ENCODE results near the gene SCUBE1.

SCUBE1 gene

DNA sequence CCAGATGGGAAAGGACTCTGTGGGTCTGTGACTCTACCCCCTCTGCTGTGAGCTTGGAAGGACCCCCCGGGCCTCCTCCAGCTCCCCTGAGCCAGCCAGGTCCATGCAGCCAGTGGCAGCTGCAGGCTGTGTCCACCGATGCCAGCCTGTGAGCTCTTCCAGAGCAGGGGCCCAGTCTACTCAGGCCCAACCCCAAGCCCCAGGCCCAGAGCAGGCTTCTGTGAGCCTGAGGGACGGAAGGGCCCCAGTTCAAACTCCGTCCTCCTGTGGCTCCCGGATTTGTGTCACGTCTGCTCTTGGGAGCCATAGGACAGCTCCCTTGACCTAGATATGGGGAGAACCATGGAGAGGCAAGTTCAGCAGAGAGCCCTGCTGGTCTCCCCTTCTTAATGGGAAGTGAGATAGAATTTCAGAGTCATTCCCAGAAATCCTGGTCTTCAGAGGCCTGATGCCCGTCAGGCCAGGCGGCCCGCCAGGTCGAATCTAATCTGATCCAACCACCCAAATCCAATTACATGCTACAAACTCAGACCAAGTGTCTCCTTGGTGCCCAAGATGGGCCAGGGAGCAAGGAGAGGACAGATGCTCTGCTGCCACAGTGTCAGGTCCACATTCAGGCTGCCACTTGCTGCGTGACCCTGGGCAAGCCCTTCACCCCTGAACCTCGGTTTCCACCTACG, 75.1 kb downstream of the SCUBE1 start:
- TF ChIP-seq, protein P1, sequence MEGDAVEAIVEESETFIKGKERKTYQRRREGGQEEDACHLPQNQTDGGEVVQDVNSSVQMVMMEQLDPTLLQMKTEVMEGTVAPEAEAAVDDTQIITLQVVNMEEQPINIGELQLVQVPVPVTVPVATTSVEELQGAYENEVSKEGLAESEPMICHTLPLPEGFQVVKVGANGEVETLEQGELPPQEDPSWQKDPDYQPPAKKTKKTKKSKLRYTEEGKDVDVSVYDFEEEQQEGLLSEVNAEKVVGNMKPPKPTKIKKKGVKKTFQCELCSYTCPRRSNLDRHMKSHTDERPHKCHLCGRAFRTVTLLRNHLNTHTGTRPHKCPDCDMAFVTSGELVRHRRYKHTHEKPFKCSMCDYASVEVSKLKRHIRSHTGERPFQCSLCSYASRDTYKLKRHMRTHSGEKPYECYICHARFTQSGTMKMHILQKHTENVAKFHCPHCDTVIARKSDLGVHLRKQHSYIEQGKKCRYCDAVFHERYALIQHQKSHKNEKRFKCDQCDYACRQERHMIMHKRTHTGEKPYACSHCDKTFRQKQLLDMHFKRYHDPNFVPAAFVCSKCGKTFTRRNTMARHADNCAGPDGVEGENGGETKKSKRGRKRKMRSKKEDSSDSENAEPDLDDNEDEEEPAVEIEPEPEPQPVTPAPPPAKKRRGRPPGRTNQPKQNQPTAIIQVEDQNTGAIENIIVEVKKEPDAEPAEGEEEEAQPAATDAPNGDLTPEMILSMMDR (IDR thresholded peaks at IDR 0.05; ENCODE audit: low read depth, low read length): no peak
- TF ChIP-seq, protein P2, sequence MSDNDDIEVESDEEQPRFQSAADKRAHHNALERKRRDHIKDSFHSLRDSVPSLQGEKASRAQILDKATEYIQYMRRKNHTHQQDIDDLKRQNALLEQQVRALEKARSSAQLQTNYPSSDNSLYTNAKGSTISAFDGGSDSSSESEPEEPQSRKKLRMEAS (IDR thresholded peaks at IDR 0.05; ENCODE audit: low read depth, low read length): no peak
- TF ChIP-seq POLR2A (IDR thresholded peaks at IDR 0.05; ENCODE audit: extremely low read depth, insufficient read length) (no peak), MYC (IDR thresholded peaks at IDR 0.05; ENCODE audit: low read depth, low read length) (no peak)
- no peak for DNase-seq (ENCODE audit: low read depth)
- H3K4me3 ChIP-seq (ENCODE audit: low read depth, low read length): no peak overlapping the region

DNA sequence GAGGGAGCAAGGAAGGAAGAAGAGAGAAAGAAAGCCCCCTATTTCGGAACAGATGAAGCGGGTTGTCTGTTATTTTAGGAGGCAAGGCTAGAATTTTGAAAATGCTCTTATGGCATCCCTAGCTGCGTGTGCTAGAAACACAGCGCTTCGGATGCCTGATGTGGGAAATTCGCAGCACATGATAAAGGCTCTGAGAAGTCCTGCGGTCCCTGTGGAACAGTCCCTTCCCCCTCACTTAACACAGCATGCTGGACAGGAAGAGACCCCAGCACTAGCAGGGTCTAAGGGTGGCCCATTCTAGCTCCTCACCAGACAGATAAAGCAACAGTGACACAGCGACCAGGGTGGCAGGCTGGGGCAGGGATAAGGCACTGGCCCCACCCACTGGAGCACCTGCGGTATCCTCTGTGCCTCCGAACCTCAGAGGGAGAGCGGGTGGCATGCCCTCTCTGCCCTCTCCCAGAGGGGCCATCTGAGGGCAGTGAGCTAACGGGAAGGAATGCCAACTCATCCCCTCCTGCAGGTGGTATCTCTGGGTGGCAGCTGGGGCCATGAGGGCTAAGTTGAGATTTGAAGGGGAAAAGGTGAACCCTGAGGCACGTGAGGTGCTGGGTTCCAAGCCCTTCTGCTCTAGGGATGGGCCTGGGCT, 75.7 kb downstream of the SCUBE1 start:
- H3K4me3 ChIP-seq (ENCODE audit: low read depth, low read length): no peak overlapping the region
- TF ChIP-seq MYC (IDR thresholded peaks at IDR 0.05; ENCODE audit: low read depth, low read length): no peak
- TF ChIP-seq, protein P2 (IDR thresholded peaks at IDR 0.05; ENCODE audit: low read depth, low read length): no peak
- no peak for TF ChIP-seq POLR2A (IDR thresholded peaks at IDR 0.05; ENCODE audit: extremely low read depth, insufficient read length)
- TF ChIP-seq, protein P1 (IDR thresholded peaks at IDR 0.05; ENCODE audit: low read depth, low read length): no peak
- no peak for DNase-seq (ENCODE audit: low read depth)

DNA sequence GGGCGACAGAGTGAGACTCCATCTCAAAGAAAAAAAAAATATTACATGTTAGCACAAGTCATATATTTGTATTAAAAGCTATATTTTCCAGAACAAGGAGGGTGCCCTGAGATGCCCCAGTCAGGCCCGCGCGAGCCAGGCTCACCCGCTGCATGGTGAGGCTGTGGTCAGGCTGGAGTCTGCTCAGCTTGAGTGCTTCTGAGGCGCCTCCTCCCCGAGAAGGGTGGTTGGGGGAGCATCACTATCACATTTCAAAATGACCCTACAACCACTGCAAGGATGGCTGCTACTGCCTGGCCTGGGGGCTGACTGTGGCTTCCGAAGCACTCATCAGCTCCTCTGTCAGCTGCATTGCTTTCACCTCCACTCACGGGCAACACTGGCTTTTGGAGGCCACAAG, 77.1 kb downstream of the SCUBE1 start:
- TF ChIP-seq, protein P1 (IDR thresholded peaks at IDR 0.05; ENCODE audit: low read depth, low read length): no peak
- TF ChIP-seq MYC (IDR thresholded peaks at IDR 0.05; ENCODE audit: low read depth, low read length): no peak
- TF ChIP-seq, protein P2 (IDR thresholded peaks at IDR 0.05; ENCODE audit: low read depth, low read length): no peak
- TF ChIP-seq POLR2A (IDR thresholded peaks at IDR 0.05; ENCODE audit: extremely low read depth, insufficient read length): no peak
- no peak overlapping the region for H3K4me3 ChIP-seq (ENCODE audit: low read depth, low read length)
- no peak for DNase-seq (ENCODE audit: low read depth)

DNA sequence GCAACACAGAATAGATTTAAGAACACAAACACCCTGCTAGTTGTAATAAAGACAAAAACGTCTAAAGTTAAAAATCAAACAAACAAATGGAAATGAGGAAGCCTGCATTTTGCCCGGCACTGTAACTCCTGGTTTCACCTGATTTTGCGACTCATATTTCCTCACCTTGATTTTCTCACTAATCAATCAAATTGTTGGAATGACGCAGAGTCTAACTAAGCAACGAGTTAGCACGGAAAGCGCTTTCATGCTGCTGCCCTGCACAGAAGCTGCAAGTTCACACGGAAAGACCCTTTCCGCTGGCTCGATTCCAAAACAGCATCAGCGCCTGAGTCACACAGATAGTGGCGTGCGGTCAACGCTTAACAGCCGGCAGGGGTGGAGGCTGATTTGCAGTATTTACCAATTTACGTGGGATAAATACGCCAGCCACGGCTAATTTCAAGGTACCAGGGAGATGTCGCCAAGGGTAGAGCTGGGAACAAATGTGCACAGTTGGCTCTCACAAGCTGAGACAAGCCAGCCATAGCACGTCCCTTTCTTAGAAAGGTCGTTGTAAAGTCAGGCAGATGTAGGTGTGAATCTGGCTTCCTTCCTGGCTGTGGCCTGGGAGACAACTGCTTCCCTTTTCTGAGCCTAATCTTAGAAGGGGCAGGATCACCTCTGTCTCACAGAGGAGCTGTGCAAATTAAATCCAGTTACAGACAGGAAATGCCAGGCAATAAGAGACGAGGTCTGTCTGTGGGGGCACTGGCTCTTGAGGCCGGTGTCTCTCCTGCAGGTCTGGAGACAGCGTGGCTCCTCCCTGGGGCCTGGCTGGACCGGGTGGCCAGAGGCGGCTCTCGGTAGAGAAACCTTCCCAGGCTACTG, 79.3 kb downstream of the SCUBE1 start:
- DNase-seq (ENCODE audit: low read depth): peak; percentile 96
- H3K4me3 ChIP-seq (ENCODE audit: low read depth, low read length): peak overlapping the region; percentile 48
- TF ChIP-seq, protein P2 (IDR thresholded peaks at IDR 0.05; ENCODE audit: low read depth, low read length): peak; percentile 39; the same call in 1 of the 2 replicates
- peak; percentile 46; the same call in 1 of the 2 replicates for TF ChIP-seq MYC (IDR thresholded peaks at IDR 0.05; ENCODE audit: low read depth, low read length)
- no peak for TF ChIP-seq POLR2A (IDR thresholded peaks at IDR 0.05; ENCODE audit: extremely low read depth, insufficient read length)
- TF ChIP-seq, protein P1 (IDR thresholded peaks at IDR 0.05; ENCODE audit: low read depth, low read length): no peak

DNA sequence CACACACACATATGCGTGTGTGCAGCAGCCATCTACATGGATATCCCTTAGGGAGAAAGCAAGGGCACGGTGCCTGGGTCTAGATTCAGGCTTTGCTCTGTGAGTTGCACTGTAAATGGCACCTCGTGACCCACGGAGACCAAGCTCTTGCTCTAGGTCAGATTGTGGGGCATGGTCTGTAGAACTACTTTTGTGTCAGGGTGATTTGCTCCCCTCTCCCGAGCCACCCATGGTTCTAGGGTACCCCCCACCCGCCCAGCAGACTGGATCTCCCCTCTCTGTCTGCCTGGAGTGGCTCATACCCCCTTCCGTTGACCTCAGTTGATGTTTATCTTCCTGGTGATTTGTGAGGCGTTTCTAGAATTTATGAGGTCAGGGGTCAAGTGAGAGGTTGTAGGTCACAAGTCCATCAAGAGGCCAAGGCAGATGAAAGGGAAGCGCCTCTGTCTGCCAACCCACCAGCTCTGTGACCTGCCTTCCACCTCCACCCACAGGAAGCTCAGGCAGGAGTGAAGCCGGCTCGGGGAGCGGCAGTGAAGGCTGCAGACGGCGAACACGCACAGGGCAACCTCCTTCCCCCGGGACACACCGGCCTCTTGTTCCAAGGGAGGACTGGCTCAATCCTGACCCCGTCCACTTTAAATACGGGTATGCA, 80.1 kb downstream of the SCUBE1 start:
- DNase-seq (ENCODE audit: low read depth): peak; percentile 82
- TF ChIP-seq, protein P1 (IDR thresholded peaks at IDR 0.05; ENCODE audit: low read depth, low read length): no peak
- TF ChIP-seq POLR2A (IDR thresholded peaks at IDR 0.05; ENCODE audit: extremely low read depth, insufficient read length) (no peak), MYC (IDR thresholded peaks at IDR 0.05; ENCODE audit: low read depth, low read length) (no peak)
- TF ChIP-seq, protein P2 (IDR thresholded peaks at IDR 0.05; ENCODE audit: low read depth, low read length): no peak
- H3K4me3 ChIP-seq (ENCODE audit: low read depth, low read length): peak overlapping the region; percentile 48
